C4-2B (cell line): ENCODE results near the gene MESD.

ENCODE experiments used
- CTCF ChIP-seq: fragments of 450-650 bp; conservative IDR thresholded peaks from 2 replicates; pipeline ENCODE4 v1.5.1; 2017; ENCODE audit warnings: mild to moderate bottlenecking
- ZFX ChIP-seq: fragments of 450-650 bp; IDR thresholded peaks from 2 replicates; pipeline ENCODE4 v1.6.1; 2017

GRCh38 chr15:80904998-80905397 is 84.6 kb downstream of the MESD start:
- TF ChIP-seq ZFX = no peak
- no peak for TF ChIP-seq CTCF
